HS-5 (cell line): ENCODE data around the gene MYOT.

Experiments used
- DNase-seq: peaks from one replicate; pipeline ENCODE4 v3.0.0-alpha.2; 2012; ENCODE audit warnings: low read depth

The MYOT gene

GRCh38 chr5:137901011-137901817 is 33.6 kb downstream of the MYOT start:
- DNase-seq, result no peak

GRCh38 chr5:137902408-137903133 is 34.9 kb downstream of the MYOT start:
- DNase-seq, result no peak

GRCh38 chr5:137914758-137915157 is 47.1 kb downstream of the MYOT start:
- DNase-seq, result no peak

- DNase-seq, result no peak
Measured at GRCh38 chr5:137916923-137917322, 49.3 kb downstream of the MYOT start.

- no peak for DNase-seq
Measured at GRCh38 chr5:137921931-137922330, 54.3 kb downstream of the MYOT start.

GRCh38 chr5:137923856-137924255 is 56.2 kb downstream of the MYOT start:
- DNase-seq, result no peak

GRCh38 chr5:137932800-137933199 is 65.1 kb downstream of the MYOT start:
- no peak for DNase-seq

- no peak for DNase-seq
Measured at GRCh38 chr5:137933491-137933911, 65.8 kb downstream of the MYOT start.

- no peak for DNase-seq
Measured at GRCh38 chr5:137935190-137935589, 67.5 kb downstream of the MYOT start.

- DNase-seq, result no peak
Measured at GRCh38 chr5:137935694-137936093, 68.0 kb downstream of the MYOT start.
